Measurements from ENCODE around the gene TNFRSF12A. TPM values are rescaled to one million over a fixed set of nuclear protein-coding genes. Genes with fewer than 3 reads are reported as not detected.

TNFRSF12A gene
- total and polyA plus RNA-seq, 9 of the 15 experiments (the other 6 are each of a cell fraction or from before 2014, with no cell fraction given), result 0.41 to 61.8 (median 26.5) TPM

DNA sequence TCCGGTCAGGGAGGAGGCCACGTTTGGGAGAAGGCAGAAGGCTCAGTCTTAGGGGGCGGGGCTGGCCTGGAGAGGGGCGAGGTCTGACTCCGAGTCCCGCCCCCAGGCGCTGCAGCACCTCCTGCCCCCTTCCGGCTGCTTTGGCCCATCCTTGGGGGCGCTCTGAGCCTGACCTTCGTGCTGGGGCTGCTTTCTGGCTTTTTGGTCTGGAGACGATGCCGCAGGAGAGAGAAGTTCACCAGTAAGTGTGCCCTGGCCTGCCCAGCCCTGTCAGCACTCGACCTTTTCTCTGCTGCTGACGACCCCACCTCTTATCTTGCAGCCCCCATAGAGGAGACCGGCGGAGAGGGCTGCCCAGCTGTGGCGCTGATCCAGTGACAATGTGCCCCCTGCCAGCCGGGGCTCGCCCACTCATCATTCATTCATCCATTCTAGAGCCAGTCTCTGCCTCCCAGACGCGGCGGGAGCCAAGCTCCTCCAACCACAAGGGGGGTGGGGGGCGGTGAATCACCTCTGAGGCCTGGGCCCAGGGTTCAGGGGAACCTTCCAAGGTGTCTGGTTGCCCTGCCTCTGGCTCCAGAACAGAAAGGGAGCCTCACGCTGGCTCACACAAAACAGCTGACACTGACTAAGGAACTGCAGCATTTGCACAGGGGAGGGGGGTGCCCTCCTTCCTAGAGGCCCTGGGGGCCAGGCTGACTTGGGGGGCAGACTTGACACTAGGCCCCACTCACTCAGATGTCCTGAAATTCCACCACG is 1.5 kb downstream of the TNFRSF12A start (continued):
- TF ChIP-seq, protein P1, sequence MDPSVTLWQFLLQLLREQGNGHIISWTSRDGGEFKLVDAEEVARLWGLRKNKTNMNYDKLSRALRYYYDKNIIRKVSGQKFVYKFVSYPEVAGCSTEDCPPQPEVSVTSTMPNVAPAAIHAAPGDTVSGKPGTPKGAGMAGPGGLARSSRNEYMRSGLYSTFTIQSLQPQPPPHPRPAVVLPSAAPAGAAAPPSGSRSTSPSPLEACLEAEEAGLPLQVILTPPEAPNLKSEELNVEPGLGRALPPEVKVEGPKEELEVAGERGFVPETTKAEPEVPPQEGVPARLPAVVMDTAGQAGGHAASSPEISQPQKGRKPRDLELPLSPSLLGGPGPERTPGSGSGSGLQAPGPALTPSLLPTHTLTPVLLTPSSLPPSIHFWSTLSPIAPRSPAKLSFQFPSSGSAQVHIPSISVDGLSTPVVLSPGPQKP (CRISPR knock-in tag; IDR thresholded peaks at IDR 0.05), result no peak
- TF ChIP-seq MAFG (tag; conservative IDR thresholded peaks at IDR 0.05) (no peak), RFX1 (IDR thresholded peaks at IDR 0.05) (no peak), CCNT2 (IDR thresholded peaks at IDR 0.05; ENCODE audit: borderline replicate concordance, extremely low read depth, insufficient read length, low read depth, low read length) (peak; percentile 35), LCOR (CRISPR knock-in tag; IDR thresholded peaks at IDR 0.05) (no peak), TEAD4 (IDR thresholded peaks at IDR 0.05; ENCODE audit: low read length) (no peak), TEAD4 (CRISPR knock-in tag; IDR thresholded peaks at IDR 0.05; ENCODE audit: borderline replicate concordance) (no peak), ZSCAN32 (CRISPR knock-in tag; IDR thresholded peaks at IDR 0.05) (no peak), HNRNPL (IDR thresholded peaks at IDR 0.05; ENCODE audit: low read depth, low read length) (no peak), NR2F6 (CRISPR knock-in tag; IDR thresholded peaks at IDR 0.05) (no peak), GTF2A2 (tag; IDR thresholded peaks at IDR 0.05) (no peak), SP1 (CRISPR knock-in tag; IDR thresholded peaks at IDR 0.05) (peak; percentile 69; the same call in 1 of the 2 replicates)
- TF ChIP-seq, protein P2, sequence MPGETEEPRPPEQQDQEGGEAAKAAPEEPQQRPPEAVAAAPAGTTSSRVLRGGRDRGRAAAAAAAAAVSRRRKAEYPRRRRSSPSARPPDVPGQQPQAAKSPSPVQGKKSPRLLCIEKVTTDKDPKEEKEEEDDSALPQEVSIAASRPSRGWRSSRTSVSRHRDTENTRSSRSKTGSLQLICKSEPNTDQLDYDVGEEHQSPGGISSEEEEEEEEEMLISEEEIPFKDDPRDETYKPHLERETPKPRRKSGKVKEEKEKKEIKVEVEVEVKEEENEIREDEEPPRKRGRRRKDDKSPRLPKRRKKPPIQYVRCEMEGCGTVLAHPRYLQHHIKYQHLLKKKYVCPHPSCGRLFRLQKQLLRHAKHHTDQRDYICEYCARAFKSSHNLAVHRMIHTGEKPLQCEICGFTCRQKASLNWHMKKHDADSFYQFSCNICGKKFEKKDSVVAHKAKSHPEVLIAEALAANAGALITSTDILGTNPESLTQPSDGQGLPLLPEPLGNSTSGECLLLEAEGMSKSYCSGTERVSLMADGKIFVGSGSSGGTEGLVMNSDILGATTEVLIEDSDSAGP (CRISPR knock-in tag; IDR thresholded peaks at IDR 0.05), result no peak
- TF ChIP-seq, protein P3, sequence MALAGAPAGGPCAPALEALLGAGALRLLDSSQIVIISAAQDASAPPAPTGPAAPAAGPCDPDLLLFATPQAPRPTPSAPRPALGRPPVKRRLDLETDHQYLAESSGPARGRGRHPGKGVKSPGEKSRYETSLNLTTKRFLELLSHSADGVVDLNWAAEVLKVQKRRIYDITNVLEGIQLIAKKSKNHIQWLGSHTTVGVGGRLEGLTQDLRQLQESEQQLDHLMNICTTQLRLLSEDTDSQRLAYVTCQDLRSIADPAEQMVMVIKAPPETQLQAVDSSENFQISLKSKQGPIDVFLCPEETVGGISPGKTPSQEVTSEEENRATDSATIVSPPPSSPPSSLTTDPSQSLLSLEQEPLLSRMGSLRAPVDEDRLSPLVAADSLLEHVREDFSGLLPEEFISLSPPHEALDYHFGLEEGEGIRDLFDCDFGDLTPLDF (CRISPR knock-in tag; IDR thresholded peaks at IDR 0.05), result no peak
- TF ChIP-seq, protein P4, sequence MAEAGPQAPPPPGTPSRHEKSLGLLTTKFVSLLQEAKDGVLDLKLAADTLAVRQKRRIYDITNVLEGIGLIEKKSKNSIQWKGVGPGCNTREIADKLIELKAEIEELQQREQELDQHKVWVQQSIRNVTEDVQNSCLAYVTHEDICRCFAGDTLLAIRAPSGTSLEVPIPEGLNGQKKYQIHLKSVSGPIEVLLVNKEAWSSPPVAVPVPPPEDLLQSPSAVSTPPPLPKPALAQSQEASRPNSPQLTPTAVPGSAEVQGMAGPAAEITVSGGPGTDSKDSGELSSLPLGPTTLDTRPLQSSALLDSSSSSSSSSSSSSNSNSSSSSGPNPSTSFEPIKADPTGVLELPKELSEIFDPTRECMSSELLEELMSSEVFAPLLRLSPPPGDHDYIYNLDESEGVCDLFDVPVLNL (CRISPR knock-in tag; IDR thresholded peaks at IDR 0.05; ENCODE audit: low read depth), result no peak
- TF ChIP-seq, protein P5, sequence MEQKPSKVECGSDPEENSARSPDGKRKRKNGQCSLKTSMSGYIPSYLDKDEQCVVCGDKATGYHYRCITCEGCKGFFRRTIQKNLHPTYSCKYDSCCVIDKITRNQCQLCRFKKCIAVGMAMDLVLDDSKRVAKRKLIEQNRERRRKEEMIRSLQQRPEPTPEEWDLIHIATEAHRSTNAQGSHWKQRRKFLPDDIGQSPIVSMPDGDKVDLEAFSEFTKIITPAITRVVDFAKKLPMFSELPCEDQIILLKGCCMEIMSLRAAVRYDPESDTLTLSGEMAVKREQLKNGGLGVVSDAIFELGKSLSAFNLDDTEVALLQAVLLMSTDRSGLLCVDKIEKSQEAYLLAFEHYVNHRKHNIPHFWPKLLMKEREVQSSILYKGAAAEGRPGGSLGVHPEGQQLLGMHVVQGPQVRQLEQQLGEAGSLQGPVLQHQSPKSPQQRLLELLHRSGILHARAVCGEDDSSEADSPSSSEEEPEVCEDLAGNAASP (IDR thresholded peaks at IDR 0.05), result no peak
- TF ChIP-seq, protein P6, sequence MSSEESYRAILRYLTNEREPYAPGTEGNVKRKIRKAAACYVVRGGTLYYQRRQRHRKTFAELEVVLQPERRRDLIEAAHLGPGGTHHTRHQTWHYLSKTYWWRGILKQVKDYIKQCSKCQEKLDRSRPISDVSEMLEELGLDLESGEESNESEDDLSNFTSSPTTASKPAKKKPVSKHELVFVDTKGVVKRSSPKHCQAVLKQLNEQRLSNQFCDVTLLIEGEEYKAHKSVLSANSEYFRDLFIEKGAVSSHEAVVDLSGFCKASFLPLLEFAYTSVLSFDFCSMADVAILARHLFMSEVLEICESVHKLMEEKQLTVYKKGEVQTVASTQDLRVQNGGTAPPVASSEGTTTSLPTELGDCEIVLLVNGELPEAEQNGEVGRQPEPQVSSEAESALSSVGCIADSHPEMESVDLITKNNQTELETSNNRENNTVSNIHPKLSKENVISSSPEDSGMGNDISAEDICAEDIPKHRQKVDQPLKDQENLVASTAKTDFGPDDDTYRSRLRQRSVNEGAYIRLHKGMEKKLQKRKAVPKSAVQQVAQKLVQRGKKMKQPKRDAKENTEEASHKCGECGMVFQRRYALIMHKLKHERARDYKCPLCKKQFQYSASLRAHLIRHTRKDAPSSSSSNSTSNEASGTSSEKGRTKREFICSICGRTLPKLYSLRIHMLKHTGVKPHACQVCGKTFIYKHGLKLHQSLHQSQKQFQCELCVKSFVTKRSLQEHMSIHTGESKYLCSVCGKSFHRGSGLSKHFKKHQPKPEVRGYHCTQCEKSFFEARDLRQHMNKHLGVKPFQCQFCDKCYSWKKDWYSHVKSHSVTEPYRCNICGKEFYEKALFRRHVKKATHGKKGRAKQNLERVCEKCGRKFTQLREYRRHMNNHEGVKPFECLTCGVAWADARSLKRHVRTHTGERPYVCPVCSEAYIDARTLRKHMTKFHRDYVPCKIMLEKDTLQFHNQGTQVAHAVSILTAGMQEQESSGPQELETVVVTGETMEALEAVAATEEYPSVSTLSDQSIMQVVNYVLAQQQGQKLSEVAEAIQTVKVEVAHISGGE (CRISPR knock-in tag; IDR thresholded peaks at IDR 0.05), result 0 out of 6 replicates have a peak, but pooled peaks of 1 of the 3 experiments have one; percentile 29

All from K562 (cell line).